Smooth muscle cell of the umbilical artery (primary cell): ENCODE results near the gene GSX2. TPM values are rescaled to one million over a fixed set of nuclear protein-coding genes. Genes with fewer than 3 reads are reported as not detected.

ENCODE experiments used
- total RNA-seq: library from RNA; depleted of rRNA; stranded (reverse); fragments of >200 nt; gene quantifications from 2 replicates; pipeline ENCODE4 v1.2.3, GENCODE V29; 2014

The GSX2 gene
- total RNA-seq: not detected in 2 replicates

GRCh38 chr4:54099748-54100574 is at the start of gene GSX2:
GSX2 (plus strand) TSS chr4:54100163; CDS start chr4:54100345, 182 bp downstream.

GRCh38 chr4:54064317-54065111 is 35.4 kb upstream of the GSX2 start, which contains the start of gene CHIC2:
CHIC2 (minus strand) TSS chr4:54064605; CDS start chr4:54064300, 305 bp downstream.

Other genes starting within 250 kb of the GSX2 start
- 52.3 and 57.3 TPM in 2 replicates for gene CHIC2, start 35.6 kb upstream of the GSX2 start, total RNA-seq
- 82.1 and 263 TPM in 2 replicates for gene PDGFRA, start 129.1 kb downstream of the GSX2 start, total RNA-seq